Urinary bladder (tissue), 4 donors: ENCODE measurements around the gene CD6. TPM values are rescaled to one million over a fixed set of nuclear protein-coding genes. Genes with fewer than 3 reads are reported as not detected.

Experiments
- DNase-seq: peaks from one replicate; pipeline ENCODE4 v3.0.0-alpha.2; 2015; ENCODE audit errors: extremely low spot score
- H3K27ac ChIP-seq: one replicate; pipeline ENCODE4 v1.5.1; 2013; ENCODE audit warnings: low read depth, mild to moderate bottlenecking, moderate library complexity
- H3K36me3 ChIP-seq: one replicate; pipeline ENCODE4 v1.6.1; 2013; ENCODE audit warnings: mild to moderate bottlenecking, moderate library complexity; ENCODE audit not compliant: insufficient read depth
- H3K4me1 ChIP-seq: one replicate; pipeline ENCODE4 v1.6.1; 2013; ENCODE audit warnings: mild to moderate bottlenecking, moderate library complexity; ENCODE audit not compliant: insufficient read depth
- H3K4me3 ChIP-seq: one replicate; pipeline ENCODE4 v1.5.1; 2013; ENCODE audit warnings: low read depth, low read length
- WGBS: extraction: QIAGEN DNeasy Blood & Tissue Kit; methylation state at CpG from one replicate; pipeline ENCODE4 v1.1.7; 2013; 5-methylcytosine and 5-hydroxymethylcytosine counted together
- polyA plus RNA-seq: library from polyadenylated mRNA; stranded (reverse); fragments of 200-250 nt; gene quantifications from one replicate; pipeline ENCODE4 v1.2.3, GENCODE V29; 2013
- total RNA-seq: library from RNA; depleted of rRNA; stranded (reverse); fragments of >200 nt; gene quantifications from one replicate; pipeline ENCODE4 v1.2.3, GENCODE V29; 2014
- donor health status: healthy with polysubstance abuse.
- donor health status: healthy.

The CD6 gene
- total and polyA plus RNA-seq, 2 donors, result 0.61 to 0.95 TPM

- no peak for DNase-seq
- WGBS, result 78% methylated on average over 4 of the region's 4 CpGs
- Histone ChIP-seq H3K36me3 (no peaks in the 10 kb centered on the region), H3K27ac (no peak overlapping the region), H3K4me3 (no peak overlapping the region), H3K4me1 (no peaks in the 10 kb centered on the region)
Observed at GRCh38 chr11:60929764-60930163, 41.7 kb upstream of the CD6 start.

DNA sequence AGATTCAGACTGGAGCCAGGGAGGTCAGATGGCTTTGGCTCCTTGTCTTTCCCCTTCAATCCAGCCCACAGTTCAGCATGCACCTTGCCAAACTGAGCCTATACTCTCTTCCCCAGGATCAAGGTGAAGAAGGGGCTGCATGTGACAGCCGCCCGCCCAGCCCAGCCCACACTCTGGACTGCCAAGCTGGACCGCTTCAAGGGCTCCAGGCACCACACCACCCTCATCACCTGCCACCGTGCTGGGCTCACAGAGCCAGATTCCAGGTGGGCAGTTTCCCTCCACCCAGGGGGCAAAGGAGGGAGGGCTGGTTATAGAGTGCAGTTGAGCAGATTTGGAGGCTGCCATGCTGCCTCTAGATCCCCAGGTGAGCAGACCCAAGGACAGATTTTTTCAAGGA, 41.1 kb upstream of the CD6 start:
- 93% methylated on average over 4 of the region's 4 CpGs for WGBS
- no peak for DNase-seq

GRCh38 chr11:60931917-60932316, 39.6 kb upstream of the CD6 start:
- H3K4me3 ChIP-seq, result no peak overlapping the region
- no peaks in the 10 kb centered on the region for H3K36me3 ChIP-seq
- H3K4me1 ChIP-seq, result no peaks in the 10 kb centered on the region
- no peak for DNase-seq
- no peak overlapping the region for H3K27ac ChIP-seq
- WGBS, result 83% methylated on average over 9 of the region's 9 CpGs

More for the DNA sequence above, 41.1 kb upstream of the CD6 start:
- H3K36me3 ChIP-seq, result no peaks in the 10 kb centered on the region
- no peak overlapping the region for H3K4me3 ChIP-seq
- no peaks in the 10 kb centered on the region for H3K4me1 ChIP-seq
- H3K27ac ChIP-seq, result no peak overlapping the region

GRCh38 chr11:60932605-60933356, 38.7 kb upstream of the CD6 start:
- DNase-seq, result no peak
- 70% methylated on average over 5 of the region's 5 CpGs for WGBS
- no peak overlapping the region for H3K4me3 ChIP-seq
- no peaks in the 10 kb centered on the region for H3K36me3 ChIP-seq
- no peaks in the 10 kb centered on the region for H3K4me1 ChIP-seq
- no peak overlapping the region for H3K27ac ChIP-seq

DNA sequence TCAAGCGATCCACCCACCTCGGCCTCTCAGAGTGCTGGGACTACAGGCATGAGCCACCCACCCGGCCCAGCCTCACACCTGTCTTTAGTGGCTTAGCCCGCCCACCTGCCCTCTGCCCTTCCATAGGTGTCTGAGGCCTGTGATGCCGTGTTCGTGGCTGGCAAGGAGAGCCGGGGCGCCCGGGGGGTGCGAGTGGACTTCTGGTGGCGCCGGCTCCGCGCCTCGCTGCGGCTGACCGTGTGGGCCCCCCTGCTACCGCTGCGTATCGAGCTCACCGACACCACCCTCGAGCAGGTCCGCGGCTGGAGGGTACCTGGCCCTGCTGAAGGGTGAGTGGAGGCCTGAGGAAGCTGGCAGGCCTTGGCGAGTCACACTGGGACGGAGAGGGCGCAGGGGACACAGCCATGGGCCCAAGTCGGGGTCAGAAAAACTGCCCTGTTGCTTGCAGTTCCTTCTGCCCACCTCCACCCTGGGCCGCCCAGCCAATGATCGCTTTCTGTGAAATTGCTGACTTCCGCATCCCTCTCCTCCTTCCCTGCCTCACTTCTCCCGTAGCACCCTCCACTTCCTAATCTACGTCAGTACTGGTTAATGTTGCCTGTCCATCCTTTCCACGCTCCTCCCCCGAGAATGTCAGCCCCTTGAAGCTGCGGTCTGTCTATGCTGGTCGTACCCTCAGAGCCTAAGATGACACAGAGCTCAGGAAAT, 37.9 kb upstream of the CD6 start:
- Histone ChIP-seq H3K4me3 (no peak overlapping the region), H3K36me3 (no peaks in the 10 kb centered on the region), H3K27ac (no peak overlapping the region), H3K4me1 (no peaks in the 10 kb centered on the region)
- DNase-seq, result no peak
- WGBS, result 94% methylated on average over 37 of the region's 37 CpGs

- WGBS, result 94% methylated on average over 57 of the region's 57 CpGs
- no peaks in the 10 kb centered on the region for H3K36me3 ChIP-seq
- no peak for DNase-seq
Observed at GRCh38 chr11:60934124-60934789, 37.2 kb upstream of the CD6 start.

GRCh38 chr11:60934790-60935605, 36.5 kb upstream of the CD6 start:
- no peak for DNase-seq
- Histone ChIP-seq H3K4me3 (no peak overlapping the region), H3K36me3 (no peaks in the 10 kb centered on the region), H3K27ac (no peak overlapping the region), H3K4me1 (no peaks in the 10 kb centered on the region)
- WGBS, result 87% methylated on average over 21 of the region's 21 CpGs

More at GRCh38 chr11:60934124-60934789, 37.2 kb upstream of the CD6 start:
- H3K27ac ChIP-seq, result no peak overlapping the region
- no peak overlapping the region for H3K4me3 ChIP-seq
- H3K4me1 ChIP-seq, result no peaks in the 10 kb centered on the region

GRCh38 chr11:60935676-60936442, 35.6 kb upstream of the CD6 start:
- DNase-seq, result no peak
- H3K27ac ChIP-seq, result no peak overlapping the region
- no peaks in the 10 kb centered on the region for H3K4me1 ChIP-seq
- no peaks in the 10 kb centered on the region for H3K36me3 ChIP-seq
- no peak overlapping the region for H3K4me3 ChIP-seq
- 84% methylated on average over 27 of the region's 27 CpGs for WGBS

- no peaks in the 10 kb centered on the region for H3K4me1 ChIP-seq
- no peak overlapping the region for H3K27ac ChIP-seq
- no peak for DNase-seq
- H3K36me3 ChIP-seq, result no peaks in the 10 kb centered on the region
- WGBS, result 86% methylated on average over 18 of the region's 18 CpGs
- H3K4me3 ChIP-seq, result no peak overlapping the region
Observed at GRCh38 chr11:60936467-60937143, 34.9 kb upstream of the CD6 start.

DNA sequence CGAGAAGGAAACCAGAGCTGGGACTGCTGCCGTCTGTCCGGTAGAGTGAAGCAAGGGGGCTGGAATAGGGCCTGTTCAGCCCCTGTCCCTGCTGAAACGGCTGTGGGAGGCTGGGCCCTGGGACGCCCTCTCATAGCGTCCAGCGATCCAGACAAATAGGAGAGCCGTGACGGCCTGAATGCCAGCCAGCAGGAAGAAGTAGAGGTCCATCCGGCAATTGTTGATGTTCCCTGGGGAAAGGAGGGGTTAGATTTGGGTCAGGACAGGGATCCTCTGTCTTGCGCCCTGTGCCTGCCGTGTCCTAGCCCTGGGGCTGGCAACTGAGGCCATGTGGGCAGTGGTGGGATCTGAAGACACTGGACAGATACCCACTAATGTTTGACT, 34.3 kb upstream of the CD6 start:
- Histone ChIP-seq H3K4me1 (no peaks in the 10 kb centered on the region), H3K36me3 (no peaks in the 10 kb centered on the region), H3K27ac (no peak overlapping the region), H3K4me3 (no peak overlapping the region)
- no peak for DNase-seq
- 71% methylated on average over 12 of the region's 12 CpGs for WGBS

DNA sequence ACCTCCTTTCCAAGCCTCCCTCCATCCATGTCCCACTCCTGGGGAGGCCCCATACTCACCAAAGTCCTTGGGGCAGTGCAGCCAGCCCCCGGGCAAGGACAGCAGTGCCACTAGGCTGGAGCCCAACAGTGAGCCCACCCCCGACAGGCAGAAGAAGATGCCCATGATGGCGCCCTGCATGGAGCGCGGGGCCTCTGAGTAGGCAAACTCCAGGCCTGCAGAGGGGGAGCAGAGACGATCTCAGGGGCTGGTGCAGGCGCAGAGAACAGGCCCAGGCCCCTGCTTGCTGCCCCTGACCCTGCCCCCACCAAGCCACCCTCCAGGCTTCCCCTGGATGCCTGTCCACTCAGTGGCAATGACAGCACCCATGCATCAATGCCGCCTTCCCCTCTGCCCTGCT, 33.7 kb upstream of the CD6 start:
- H3K27ac ChIP-seq, result no peak overlapping the region
- no peak overlapping the region for H3K4me3 ChIP-seq
- no peaks in the 10 kb centered on the region for H3K4me1 ChIP-seq
- no peak for DNase-seq
- no peaks in the 10 kb centered on the region for H3K36me3 ChIP-seq
- WGBS, result 92% methylated on average over 8 of the region's 8 CpGs

GRCh38 chr11:60938500-60938899, 33.0 kb upstream of the CD6 start:
- Histone ChIP-seq H3K4me1 (no peaks in the 10 kb centered on the region), H3K4me3 (no peak overlapping the region), H3K27ac (no peak overlapping the region), H3K36me3 (no peaks in the 10 kb centered on the region)
- no peak for DNase-seq
- 79% methylated on average over 9 of the region's 9 CpGs for WGBS
